Esophagus squamous epithelium (tissue), 5 donors: Measurements from ENCODE around the gene MRPS27. TPM values are rescaled to one million over a fixed set of nuclear protein-coding genes. Genes with fewer than 3 reads are reported as not detected.

Experiments used
- DNase-seq: peaks from one replicate; lab custom pipeline; 2025; lab: John Stamatoyannopoulos, UW
- H3K27ac ChIP-seq, 4 donors: fragments of 200-600 bp; sonication (generic); one replicate each; pipeline ENCODE4 v1.5.1; 2016 to 2019; ENCODE audit warnings: mild to moderate bottlenecking in 1 of 4
- H3K27me3 ChIP-seq, 4 donors: fragments of 200-600 bp; sonication (generic); 1 replicate in 3 of 4; 2 replicates in 1 of 4; pipeline versions ENCODE4 v1.5.1 to v1.6.0; 2017 to 2021; ENCODE audit warnings: antibody characterized with exemption in 1 of 4
- H3K36me3 ChIP-seq, 3 donors: fragments of 200-600 bp; sonication (generic); one replicate each; pipeline ENCODE4 v1.5.1; 2016 to 2019
- H3K4me1 ChIP-seq, 3 donors: fragments of 200-600 bp; sonication (generic); one replicate each; pipeline ENCODE4 v1.5.1; 2017 to 2019
- H3K4me3 ChIP-seq, 4 donors: fragments of 200-600 bp; sonication (generic); 1 replicate in 3 of 4; 2 replicates in 1 of 4; pipeline ENCODE4 v1.5.1; 2016 to 2019; ENCODE audit warnings: mild to moderate bottlenecking in 2 of 4, moderate library complexity in 1 of 4
- H3K9me3 ChIP-seq, 3 donors: fragments of 200-600 bp; sonication (generic); one replicate each; pipeline ENCODE4 v1.5.1; 2016 to 2019
- POLR2A ChIP-seq, 4 donors: fragments of 450-650 bp; IDR thresholded peaks; one replicate each; pipeline ENCODE4 v1.6.1; 2017; ENCODE audit warnings: antibody characterized with exemption in 4 of 4, mild to moderate bottlenecking in 4 of 4, moderate library complexity in 3 of 4
- WGBS, 2 donors: methylation state at CpG; one replicate each; pipeline ENCODE4 v1.1.5; 2018; 5-methylcytosine and 5-hydroxymethylcytosine counted together
- intact Hi-C: fragments of 100-400 bp; cut with DNase I; formaldehyde crosslinking; loops from one replicate; pipeline ENCODE4 v1.15.0; 2022
- total RNA-seq, 4 donors: library from RNA; depleted of rRNA; stranded (reverse); fragments of >200 nt; gene quantifications; one replicate each; pipeline ENCODE4 v1.1.0, GENCODE V29; 2016
- TF ChIP-seq, protein P1 (sequence below), 6 experiments: fragments of 450-650 bp in 4 of 6; fragments of 200-600 bp in 2 of 6; sonication (generic) in 2 of 6; IDR thresholded peaks; one replicate each; pipeline ENCODE4 v1.5.1; 2016 to 2019; ENCODE audit warnings: antibody characterized with exemption in 6 of 6, mild to moderate bottlenecking in 4 of 6, moderate library complexity in 4 of 6
- donor health status: DM: yes; HTN: yes; CAD: no.

The MRPS27 gene
- total RNA-seq, 4 donors from 2014 or later, result 33.7 to 60.0 (median 53.9) TPM

DNA sequence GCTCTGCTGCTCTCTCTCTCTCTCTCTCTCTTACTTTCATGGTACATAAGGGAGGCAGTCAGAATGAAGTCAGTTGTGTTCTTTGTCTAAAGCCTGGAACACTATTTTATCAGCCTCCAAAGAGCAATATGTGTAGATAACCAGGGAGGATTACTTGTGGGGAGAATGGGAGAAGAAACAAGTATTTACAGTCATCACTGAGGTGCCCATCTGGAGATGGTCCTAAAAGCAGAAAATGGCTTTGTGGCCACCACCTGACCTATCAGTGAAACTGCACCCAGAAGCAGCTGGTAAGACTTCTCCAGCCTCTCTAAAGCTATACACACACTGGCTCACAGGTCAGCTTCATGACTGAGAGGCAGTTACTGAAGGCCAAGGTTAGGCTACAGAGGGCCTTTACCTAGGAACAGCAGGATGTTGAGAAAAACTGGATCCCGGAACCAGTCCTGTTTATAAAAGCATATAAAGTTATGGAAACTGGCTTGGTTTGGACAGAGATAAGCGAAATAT, 75.1 kb downstream of the MRPS27 start:
- no peak for TF ChIP-seq POLR2A (IDR thresholded peaks at IDR 0.05)
- TF ChIP-seq, protein P1, sequence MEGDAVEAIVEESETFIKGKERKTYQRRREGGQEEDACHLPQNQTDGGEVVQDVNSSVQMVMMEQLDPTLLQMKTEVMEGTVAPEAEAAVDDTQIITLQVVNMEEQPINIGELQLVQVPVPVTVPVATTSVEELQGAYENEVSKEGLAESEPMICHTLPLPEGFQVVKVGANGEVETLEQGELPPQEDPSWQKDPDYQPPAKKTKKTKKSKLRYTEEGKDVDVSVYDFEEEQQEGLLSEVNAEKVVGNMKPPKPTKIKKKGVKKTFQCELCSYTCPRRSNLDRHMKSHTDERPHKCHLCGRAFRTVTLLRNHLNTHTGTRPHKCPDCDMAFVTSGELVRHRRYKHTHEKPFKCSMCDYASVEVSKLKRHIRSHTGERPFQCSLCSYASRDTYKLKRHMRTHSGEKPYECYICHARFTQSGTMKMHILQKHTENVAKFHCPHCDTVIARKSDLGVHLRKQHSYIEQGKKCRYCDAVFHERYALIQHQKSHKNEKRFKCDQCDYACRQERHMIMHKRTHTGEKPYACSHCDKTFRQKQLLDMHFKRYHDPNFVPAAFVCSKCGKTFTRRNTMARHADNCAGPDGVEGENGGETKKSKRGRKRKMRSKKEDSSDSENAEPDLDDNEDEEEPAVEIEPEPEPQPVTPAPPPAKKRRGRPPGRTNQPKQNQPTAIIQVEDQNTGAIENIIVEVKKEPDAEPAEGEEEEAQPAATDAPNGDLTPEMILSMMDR (IDR thresholded peaks at IDR 0.05), result peak in 2 of 6 experiments; percentile 17 to 43
- H3K4me3 ChIP-seq, result no peak overlapping the region
- 55 to 85% methylated on average over 2 of the region's 2 CpGs for WGBS, 2 donors
- H3K36me3 ChIP-seq, result peaks cover 0 to 8% (median 0%) of the 10 kb centered on the region in 3 donors
- DNase-seq, result no peak
- H3K27ac ChIP-seq, result peak overlapping the region in 3 of 4 donors; percentile 41 to 73 (median 67)
- intact Hi-C loops, result loop anchor here (10.0 kb wide), 1 partner anchor 100 kb away; no protein-coding TSS in a partner anchor
- H3K9me3 ChIP-seq, result no peaks in the 10 kb centered on the region
- H3K27me3 ChIP-seq, result no peaks in the 10 kb centered on the region
- peaks cover 5 to 52% (median 19%) of the 10 kb centered on the region in 3 donors for H3K4me1 ChIP-seq

DNA sequence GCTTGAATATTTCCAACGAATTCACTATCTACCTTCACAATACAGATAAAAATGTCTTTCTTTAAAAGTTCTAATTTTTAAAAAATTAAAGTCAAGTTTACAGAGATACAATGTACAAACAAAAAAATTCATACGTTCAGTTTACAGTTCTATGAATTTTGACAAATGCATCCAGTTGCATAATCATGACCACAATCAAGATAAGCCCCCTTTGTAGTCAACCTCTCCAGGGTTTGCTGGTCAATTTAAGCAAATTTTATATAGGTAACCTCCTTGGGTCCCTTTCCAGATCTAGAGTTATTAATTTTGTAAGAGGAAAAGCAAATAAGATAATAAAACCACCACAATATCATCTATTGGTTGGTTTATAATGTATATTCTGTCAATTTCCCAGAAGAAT, 76.3 kb downstream of the MRPS27 start:
- Histone ChIP-seq H3K9me3 (no peaks in the 10 kb centered on the region), H3K27ac (no peak overlapping the region), H3K36me3 (peaks cover 0 to 8% (median 0%) of the 10 kb centered on the region in 3 donors), H3K4me3 (no peak overlapping the region), H3K27me3 (no peaks in the 10 kb centered on the region), H3K4me1 (peaks cover 5 to 46% (median 19%) of the 10 kb centered on the region in 3 donors)
- no peak for DNase-seq
- 84 to 88% methylated on average over 2 of the region's 2 CpGs for WGBS, 2 donors
- TF ChIP-seq, protein P1 (IDR thresholded peaks at IDR 0.05), result no peak
- TF ChIP-seq POLR2A (IDR thresholded peaks at IDR 0.05), result no peak
- intact Hi-C loops, result loop anchor here (10.0 kb wide), 1 partner anchor 99 kb away; no protein-coding TSS in a partner anchor

DNA sequence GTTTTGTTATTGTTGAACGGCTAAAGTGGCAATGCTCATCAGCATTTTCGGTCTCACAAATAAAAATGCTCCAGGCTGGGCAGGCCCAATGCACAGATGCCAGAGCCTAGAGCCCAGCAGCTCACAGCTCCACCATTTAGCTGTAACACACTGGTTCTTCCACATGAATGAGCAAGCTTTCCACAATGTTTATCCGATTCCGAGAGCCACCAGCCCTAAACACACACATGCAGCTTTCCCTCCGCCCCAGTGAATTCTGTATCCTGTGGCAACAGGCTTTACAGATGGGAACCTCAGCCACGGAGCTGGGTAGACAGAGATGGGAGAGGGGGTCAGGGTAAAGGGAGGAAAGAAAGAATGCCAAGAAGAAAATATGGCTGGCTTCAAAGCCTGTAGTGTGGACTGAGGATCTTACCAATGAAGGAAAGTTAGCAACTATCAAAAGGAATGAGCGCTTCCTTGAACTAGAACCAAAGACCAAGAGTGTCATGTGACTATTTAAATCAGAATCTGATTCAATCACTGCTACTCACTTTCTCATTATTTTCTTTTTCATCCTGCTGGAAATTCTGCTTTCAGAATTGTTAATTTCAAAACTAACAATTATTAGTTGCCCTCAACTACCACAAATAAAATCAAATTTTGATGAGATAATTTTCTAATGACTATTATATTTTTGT, 77.1 kb downstream of the MRPS27 start:
- DNase-seq, result no peak
- 90 to 95% methylated on average over 6 to 7 of the region's 7 CpGs for WGBS, 2 donors
- intact Hi-C loops, result loop anchor here (10.0 kb wide), 1 partner anchor 98 kb away; no protein-coding TSS in a partner anchor
- Histone ChIP-seq H3K4me1 (peaks cover 5 to 39% (median 15%) of the 10 kb centered on the region in 3 donors), H3K36me3 (peaks cover 0 to 8% (median 0%) of the 10 kb centered on the region in 3 donors), H3K4me3 (no peak overlapping the region), H3K27me3 (no peaks in the 10 kb centered on the region), H3K9me3 (no peaks in the 10 kb centered on the region), H3K27ac (no peak overlapping the region)
- TF ChIP-seq, protein P1 (IDR thresholded peaks at IDR 0.05), result no peak
- no peak for TF ChIP-seq POLR2A (IDR thresholded peaks at IDR 0.05)

DNA sequence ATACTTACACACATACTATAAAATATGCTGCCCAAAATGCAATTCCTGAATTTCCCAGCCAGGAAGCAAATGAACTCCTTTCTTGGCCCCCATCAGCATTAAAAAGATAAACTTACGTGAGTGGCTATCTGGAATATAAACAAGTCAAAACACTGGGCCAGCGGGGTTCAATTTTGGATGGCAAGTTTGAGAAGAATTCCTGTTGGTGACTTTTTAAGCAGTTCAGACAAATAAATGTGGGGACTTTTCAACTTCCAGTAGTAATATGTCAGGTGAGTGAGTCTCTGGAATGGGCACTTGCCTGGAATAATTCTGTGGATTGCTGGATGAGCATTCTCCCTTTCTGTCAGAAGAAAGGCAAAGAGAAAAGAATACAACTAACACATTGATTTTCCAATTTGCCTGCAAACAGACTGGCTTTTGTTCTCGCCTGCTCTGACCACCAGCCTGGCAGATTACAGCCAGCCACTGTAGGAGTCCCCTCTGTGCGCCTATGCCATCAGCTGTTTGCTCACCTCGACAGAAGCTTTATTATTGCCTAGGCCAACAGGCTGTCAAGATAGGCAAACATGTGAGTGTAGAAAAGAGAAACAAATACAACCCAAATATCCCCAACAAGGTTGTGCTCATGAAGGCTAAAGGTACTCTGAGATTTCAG, 78.6 kb downstream of the MRPS27 start:
- Histone ChIP-seq H3K4me3 (no peak overlapping the region), H3K9me3 (no peaks in the 10 kb centered on the region), H3K27ac (no peak overlapping the region), H3K27me3 (no peaks in the 10 kb centered on the region), H3K4me1 (peaks cover 5 to 24% (median 8%) of the 10 kb centered on the region in 3 donors), H3K36me3 (peaks cover 0 to 22% (median 0%) of the 10 kb centered on the region in 3 donors)
- TF ChIP-seq, protein P1 (IDR thresholded peaks at IDR 0.05), result no peak
- no peak for TF ChIP-seq POLR2A (IDR thresholded peaks at IDR 0.05)
- intact Hi-C loops, result loop anchor here (10.0 kb wide), 1 partner anchor 97 kb away; no protein-coding TSS in a partner anchor
- WGBS, 2 donors, result 85 to 91% methylated on average over 5 of the region's 5 CpGs
- no peak for DNase-seq
